ENCODE results near the gene RERE. TPM values are rescaled to one million over a fixed set of nuclear protein-coding genes. Genes with fewer than 3 reads are reported as not detected.

RERE gene
- total RNA-seq, 1 experiment from 2014 or later: 217 TPM

GRCh38 chr1:8371372-8371991 lies 446.0 kb downstream of the RERE start:
- peaks cover 59% of the 10 kb centered on the region for H3K4me1 ChIP-seq (ENCODE audit: control insufficient read depth, insufficient read depth, low read length)
- H3K27ac ChIP-seq (ENCODE audit: low read length): peak overlapping the region; percentile 80
- ATAC-seq (0 out of 2 replicates have a peak, but pooled peaks have one; percentile 11), DNase-seq (ENCODE audit: low read depth, low spot score) (no peak)
- peaks cover 9% of the 10 kb centered on the region for H3K36me3 ChIP-seq (ENCODE audit: control insufficient read depth, insufficient read depth, low read length)
- in situ Hi-C loops (cut with HindIII; ENCODE audit: low pct_unique_long_range_greater_than_20kb, low sequenced_read_pairs) (no loop called here), intact Hi-C loops (cut with micrococcal nuclease; ENCODE audit: unreplicated experiment) (no loop called here)
- ChIA-PET POLR2A (interaction anchor here (0.7 kb wide), 1 partner anchor 22 kb away, joined by 3 read pairs; no protein-coding TSS in a partner anchor), CTCF (no interaction called here)
- H3K4me3 ChIP-seq (ENCODE audit: low read depth in 2 of 2, low read length in 2 of 2): no peak overlapping the region
- TF ChIP-seq TCF7L2 (IDR thresholded peaks at IDR 0.05; ENCODE audit: low read depth, low read length) (no peak), REST (IDR thresholded peaks at IDR 0.05; ENCODE audit: insufficient read depth in 1 of 2, low read depth in 2 of 2, low read length in 1 of 2) (no peak), POLR2AphosphoS5 (IDR thresholded peaks at IDR 0.05; ENCODE audit: low read depth, low read length) (no peak), SIN3A (IDR thresholded peaks at IDR 0.05; ENCODE audit: borderline replicate concordance, insufficient read depth, low read depth, low read length) (no peak), CTCF (IDR thresholded peaks at IDR 0.05) (no peak)
- no TSS peak for BruUV-seq (replicated peaks)
- H3K9me3 ChIP-seq (ENCODE audit: control insufficient read depth, insufficient read depth, low read depth, low read length): no peaks in the 10 kb centered on the region
- no peaks in the 10 kb centered on the region for H3K27me3 ChIP-seq (ENCODE audit: control insufficient read depth, insufficient read depth, low read length)

- Histone ChIP-seq H3K27ac (ENCODE audit: low read length) (no peak overlapping the region), H3K27me3 (ENCODE audit: control insufficient read depth, insufficient read depth, low read length) (no peaks in the 10 kb centered on the region), H3K4me3 (ENCODE audit: low read depth in 2 of 2, low read length in 2 of 2) (no peak overlapping the region), H3K4me1 (ENCODE audit: control insufficient read depth, insufficient read depth, low read length) (peaks cover 54% of the 10 kb centered on the region), H3K36me3 (ENCODE audit: control insufficient read depth, insufficient read depth, low read length) (peaks cover 9% of the 10 kb centered on the region), H3K9me3 (ENCODE audit: control insufficient read depth, insufficient read depth, low read depth, low read length) (no peaks in the 10 kb centered on the region)
- BruUV-seq (replicated peaks): no TSS peak
- TF ChIP-seq REST (IDR thresholded peaks at IDR 0.05; ENCODE audit: insufficient read depth in 1 of 2, low read depth in 2 of 2, low read length in 1 of 2): no peak
- no peak for TF ChIP-seq POLR2AphosphoS5 (IDR thresholded peaks at IDR 0.05; ENCODE audit: low read depth, low read length)
- TF ChIP-seq TCF7L2 (IDR thresholded peaks at IDR 0.05; ENCODE audit: low read depth, low read length): no peak
- TF ChIP-seq SIN3A (IDR thresholded peaks at IDR 0.05; ENCODE audit: borderline replicate concordance, insufficient read depth, low read depth, low read length): no peak
- no peak for TF ChIP-seq CTCF (IDR thresholded peaks at IDR 0.05)
- DNase-seq (ENCODE audit: low read depth, low spot score) (no peak), ATAC-seq (no peak)
- ChIA-PET CTCF (no interaction called here), POLR2A (no interaction called here)
- in situ Hi-C loops (cut with HindIII; ENCODE audit: low pct_unique_long_range_greater_than_20kb, low sequenced_read_pairs): no loop called here
- intact Hi-C loops (cut with micrococcal nuclease; ENCODE audit: unreplicated experiment): no loop called here
Measured at GRCh38 chr1:8370905-8371315, 446.5 kb downstream of the RERE start.

All from Panc1 (cell line).